Tibial nerve (tissue), 4 donors: ENCODE measurements around the gene SIT1. TPM values are rescaled to one million over a fixed set of nuclear protein-coding genes. Genes with fewer than 3 reads are reported as not detected.
"Not testable (repeated sequence)": the region's sequence is repeated elsewhere in the genome, so short reads cannot be mapped to it uniquely, and the experiment has no call there.

Experiments used
- DNase-seq, 2 donors: peaks; one replicate each; pipeline ENCODE4 v3.0.0-alpha.2; 2019; ENCODE audit warnings: low spot score in 2 of 2
- H3K27ac ChIP-seq, 4 donors: fragments of 200-600 bp; sonication (generic) in 3 of 4; one replicate each; pipeline ENCODE4 v1.5.1; 2017 to 2019; ENCODE audit warnings: mild to moderate bottlenecking in 1 of 4
- H3K27me3 ChIP-seq, 2 donors: fragments of 200-600 bp; sonication (generic) in 1 of 2; one replicate each; pipeline versions ENCODE4 v1.5.1 to v1.6.0; 2017 to 2019
- H3K36me3 ChIP-seq, 3 donors: fragments of 200-600 bp; sonication (generic); one replicate each; pipeline ENCODE4 v1.5.1; 2018 to 2019
- H3K4me1 ChIP-seq, 4 donors: fragments of 200-600 bp; sonication (generic) in 3 of 4; one replicate each; pipeline ENCODE4 v1.5.1; 2017 to 2019
- H3K4me3 ChIP-seq, 4 donors: fragments of 200-600 bp; sonication (generic) in 3 of 4; one replicate each; pipeline ENCODE4 v1.5.1; 2017 to 2019; ENCODE audit warnings: mild to moderate bottlenecking in 1 of 4, moderate library complexity in 1 of 4
- H3K9me3 ChIP-seq, 4 donors: fragments of 200-600 bp; sonication (generic) in 3 of 4; one replicate each; pipeline ENCODE4 v1.5.1; 2017 to 2019
- CTCF ChIP-seq, 5 experiments: fragments of 200-600 bp in 3 of 5; fragments of 450-650 bp in 2 of 5; sonication (generic) in 3 of 5; IDR thresholded peaks; one replicate each; pipeline ENCODE4 v1.5.1; 2016 to 2019; ENCODE audit warnings: antibody characterized with exemption in 5 of 5, mild to moderate bottlenecking in 3 of 5, moderate library complexity in 2 of 5
- EP300 ChIP-seq, 2 donors: sonication (generic); formaldehyde crosslinking; IDR thresholded peaks; one replicate each; pipeline ENCODE4 v1.6.1; 2017; ENCODE audit warnings: antibody characterized with exemption in 2 of 2, mild to moderate bottlenecking in 1 of 2
- POLR2A ChIP-seq, 2 donors: fragments of 450-650 bp; IDR thresholded peaks; one replicate each; pipeline ENCODE4 v1.6.1; 2017; ENCODE audit warnings: antibody characterized with exemption in 2 of 2, mild to moderate bottlenecking in 2 of 2, moderate library complexity in 2 of 2
- WGBS, 2 donors: methylation state at CpG; one replicate each; pipeline ENCODE4 v1.1.5; 2018; 5-methylcytosine and 5-hydroxymethylcytosine counted together
- total RNA-seq, 4 donors: library from RNA; depleted of rRNA; stranded (reverse); fragments of >200 nt; gene quantifications; one replicate each; pipeline ENCODE4 v1.1.0, GENCODE V29; 2016

SIT1 gene
- total RNA-seq, 4 donors from 2014 or later: 0.39 TPM; not detected in 3

DNA sequence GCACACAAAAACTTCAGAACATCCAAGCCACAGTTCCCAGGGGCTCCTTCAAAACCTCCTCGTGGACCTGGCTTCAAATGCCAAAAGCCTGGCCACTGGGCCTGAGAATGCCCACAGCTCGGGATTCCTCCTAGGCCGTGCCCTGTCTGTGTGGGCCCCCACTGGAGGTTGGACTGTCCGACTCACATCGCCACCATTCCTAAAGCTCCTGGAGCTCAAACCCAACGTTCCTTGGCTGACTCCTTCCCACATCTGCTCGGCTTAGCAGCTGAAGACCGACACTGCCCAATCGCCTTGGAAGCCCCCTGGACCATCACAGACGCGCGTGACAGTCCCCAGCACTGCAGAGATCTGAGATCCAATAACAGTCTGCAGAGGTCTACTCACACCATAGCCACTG, 7.7 kb downstream of the SIT1 start:
- H3K27ac ChIP-seq: no peak overlapping the region
- 94 to 95% methylated on average over 12 of the region's 12 CpGs for WGBS, 2 donors
- H3K36me3 ChIP-seq: peaks cover 0 to 8% (median 0%) of the 10 kb centered on the region in 3 donors
- H3K4me3 ChIP-seq: no peak overlapping the region
- peaks cover 0 to 23% (median 4%) of the 10 kb centered on the region in 4 donors for H3K4me1 ChIP-seq
- TF ChIP-seq EP300 (IDR thresholded peaks at IDR 0.05): no peak
- TF ChIP-seq CTCF (IDR thresholded peaks at IDR 0.05): no peak
- no peak for TF ChIP-seq POLR2A (IDR thresholded peaks at IDR 0.05)
- DNase-seq: no peak
- no peaks in the 10 kb centered on the region for H3K9me3 ChIP-seq
- H3K27me3 ChIP-seq: no peaks in the 10 kb centered on the region

- WGBS, 2 donors: 78 to 83% methylated on average over 3 of the region's 3 CpGs
- not testable (repeated sequence) for DNase-seq, H3K36me3 ChIP-seq, H3K27me3 ChIP-seq, H3K4me3 ChIP-seq, H3K9me3 ChIP-seq, H3K27ac ChIP-seq
- peaks cover 0 to 16% (median 0%) of the 10 kb centered on the region in 4 donors for H3K4me1 ChIP-seq
Observed at GRCh38 chr9:35641478-35641877, 9.3 kb downstream of the SIT1 start.

- H3K9me3 ChIP-seq, H3K27me3 ChIP-seq, H3K27ac ChIP-seq, DNase-seq, H3K4me3 ChIP-seq, H3K36me3 ChIP-seq, H3K4me1 ChIP-seq: not testable (repeated sequence)
- 92 to 94% methylated on average over 15 of the region's 15 CpGs for WGBS, 2 donors
Observed at GRCh38 chr9:35640431-35640830, 10.3 kb downstream of the SIT1 start.

- Histone ChIP-seq H3K4me1 (peaks cover 0 to 7% (median 2%) of the 10 kb centered on the region in 4 donors), H3K27ac (no peak overlapping the region), H3K9me3 (no peaks in the 10 kb centered on the region), H3K4me3 (no peak overlapping the region), H3K27me3 (no peaks in the 10 kb centered on the region), H3K36me3 (peaks cover 0 to 8% (median 0%) of the 10 kb centered on the region in 3 donors)
- no peak for DNase-seq
- 86 to 91% methylated on average over 1 of the region's 1 CpG for WGBS, 2 donors
- TF ChIP-seq POLR2A (IDR thresholded peaks at IDR 0.05): no peak
- TF ChIP-seq EP300 (IDR thresholded peaks at IDR 0.05): no peak
- no peak for TF ChIP-seq CTCF (IDR thresholded peaks at IDR 0.05)
Observed at GRCh38 chr9:35639631-35640030, 11.1 kb downstream of the SIT1 start.

GRCh38 chr9:35639225-35639624, 11.5 kb downstream of the SIT1 start:
- 29 to 39% methylated on average over 1 of the region's 1 CpG for WGBS, 2 donors
- not testable (repeated sequence) for H3K4me3 ChIP-seq, H3K36me3 ChIP-seq, DNase-seq, H3K27ac ChIP-seq, H3K27me3 ChIP-seq, H3K9me3 ChIP-seq, H3K4me1 ChIP-seq

- not testable (repeated sequence) for H3K27me3 ChIP-seq, H3K4me3 ChIP-seq, H3K36me3 ChIP-seq, H3K9me3 ChIP-seq, DNase-seq, H3K27ac ChIP-seq, H3K4me1 ChIP-seq
- WGBS, 2 donors: 63 to 65% methylated on average over 7 of the region's 8 CpGs
Observed at GRCh38 chr9:35638751-35639150, 12.0 kb downstream of the SIT1 start.

GRCh38 chr9:35637427-35637955, 13.2 kb downstream of the SIT1 start:
- DNase-seq: not testable (repeated sequence)
- WGBS, 2 donors: 92 to 95% methylated on average over 9 of the region's 9 CpGs

DNA sequence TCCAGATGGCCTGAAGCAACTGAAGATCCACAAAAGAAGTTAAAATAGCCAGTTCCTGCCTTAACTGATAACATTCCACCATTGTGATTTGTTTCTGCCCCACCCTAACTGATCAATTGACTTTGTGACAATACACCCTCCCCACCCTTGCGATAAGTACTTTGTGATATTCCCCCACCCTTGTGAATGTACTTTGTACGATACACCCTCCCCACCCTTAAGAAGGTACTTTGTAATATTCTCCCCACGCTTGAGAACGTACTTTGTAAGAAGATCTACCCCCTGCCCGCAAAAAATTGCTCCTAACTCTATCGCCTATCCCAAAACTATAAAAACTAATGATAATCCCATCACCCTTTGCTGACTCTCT, 13.9 kb downstream of the SIT1 start:
- H3K36me3 ChIP-seq, H3K9me3 ChIP-seq, DNase-seq, H3K4me3 ChIP-seq, H3K27me3 ChIP-seq, H3K4me1 ChIP-seq: not testable (repeated sequence)
- peak overlapping the region in 2 of 4 donors; percentile 47 to 67 for H3K27ac ChIP-seq
- 96 to 97% methylated on average over 6 of the region's 6 CpGs for WGBS, 2 donors

More at GRCh38 chr9:35637427-35637955, 13.2 kb downstream of the SIT1 start:
- H3K4me3 ChIP-seq, H3K36me3 ChIP-seq, H3K4me1 ChIP-seq, H3K27ac ChIP-seq, H3K9me3 ChIP-seq, H3K27me3 ChIP-seq: not testable (repeated sequence)
